KG1 (cell line): ENCODE data around the gene PEX10.
A peak's percentile ranks its signal among the peaks of the same experiment; 100 is the strongest.

ENCODE experiments used
- DNase-seq: peaks from one replicate; lab custom pipeline; 2025; lab: John Stamatoyannopoulos, UW

PEX10 gene

GRCh38 chr1:2425892-2426291, 13.5 kb upstream of the PEX10 start:
- DNase-seq = no peak

- DNase-seq = no peak
These were observed 10.2 kb upstream of the PEX10 start for GRCh38 chr1:2422523-2422922.

GRCh38 chr1:2419416-2419815, 7.1 kb upstream of the PEX10 start:
- no peak for DNase-seq

GRCh38 chr1:2418791-2419320, 6.5 kb upstream of the PEX10 start:
- no peak for DNase-seq

GRCh38 chr1:2417833-2418225, 5.5 kb upstream of the PEX10 start:
- DNase-seq = no peak

GRCh38 chr1:2417083-2417832, 4.9 kb upstream of the PEX10 start:
- no peak for DNase-seq

GRCh38 chr1:2416403-2416802, 4.0 kb upstream of the PEX10 start:
- no peak for DNase-seq

GRCh38 chr1:2415801-2416208, 3.4 kb upstream of the PEX10 start:
- DNase-seq = no peak

GRCh38 chr1:2415337-2415736, 3.0 kb upstream of the PEX10 start:
- no peak for DNase-seq

- DNase-seq = peak; percentile 44
These were observed 2.1 kb upstream of the PEX10 start for GRCh38 chr1:2414297-2414958.

GRCh38 chr1:2413495-2414296, 1.3 kb upstream of the PEX10 start:
- DNase-seq = no peak

GRCh38 chr1:2412773-2413494, 570 bp upstream of the PEX10 start:
- no peak for DNase-seq

GRCh38 chr1:2411801-2412394, 466 bp downstream of the PEX10 start:
- DNase-seq = no peak

GRCh38 chr1:2409745-2410144, 2.6 kb downstream of the PEX10 start:
- DNase-seq = no peak

GRCh38 chr1:2408859-2409276, 3.5 kb downstream of the PEX10 start:
- DNase-seq = no peak

GRCh38 chr1:2408456-2408855, 3.9 kb downstream of the PEX10 start:
- DNase-seq = no peak

- DNase-seq = no peak
These were observed 4.4 kb downstream of the PEX10 start for GRCh38 chr1:2407991-2408275.

GRCh38 chr1:2407166-2407990, 5.0 kb downstream of the PEX10 start:
- DNase-seq = no peak

- DNase-seq = no peak
These were observed 5.8 kb downstream of the PEX10 start for GRCh38 chr1:2406451-2407041.

GRCh38 chr1:2405588-2406295, 6.6 kb downstream of the PEX10 start:
- DNase-seq = no peak
